ENCODE results near the gene SYCP2. TPM values are rescaled to one million over a fixed set of nuclear protein-coding genes. Genes with fewer than 3 reads are reported as not detected.

SYCP2 gene
- total and polyA plus RNA-seq, 2 experiments from 2014 or later: 1.1 to 1.5 TPM

DNA sequence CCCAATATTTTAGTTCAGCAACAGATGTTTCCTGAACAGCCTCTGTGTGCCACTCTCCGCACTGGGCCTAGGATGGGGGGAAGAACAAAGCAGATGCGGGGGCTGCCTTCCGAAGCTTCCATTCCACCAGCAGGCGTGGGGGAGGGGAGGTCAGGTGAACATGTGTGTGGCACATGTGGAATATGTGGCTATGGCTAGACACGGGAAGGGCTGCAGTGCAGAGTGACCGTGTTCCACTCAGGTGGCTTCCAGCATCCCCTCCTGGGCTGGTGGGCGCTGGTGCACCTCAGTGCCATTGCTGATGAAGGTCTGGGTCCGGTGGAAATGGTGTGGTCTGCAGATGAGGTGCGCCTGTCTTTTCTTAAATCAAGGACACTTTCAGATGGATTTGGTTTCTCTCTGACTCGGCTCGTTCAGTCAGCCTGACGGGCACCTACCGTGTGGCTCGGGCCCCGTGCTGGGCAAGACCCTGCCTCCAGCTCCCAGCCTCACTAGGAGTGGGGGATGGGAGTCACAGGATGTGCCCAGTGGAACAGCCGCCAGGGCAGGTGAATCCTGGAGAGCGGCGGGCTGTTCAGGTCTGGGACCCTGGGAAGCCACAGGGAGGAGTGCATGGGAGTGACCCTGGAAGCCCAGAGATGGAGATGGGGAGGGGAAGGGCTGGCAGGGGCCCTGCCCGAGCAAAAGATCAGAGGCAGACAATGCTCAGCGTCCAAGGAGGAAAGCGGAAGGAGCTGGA lies 111.0 kb downstream of the SYCP2 start:
- Histone ChIP-seq H2AFZ (no peak overlapping the region), H3K4me2 (no peak overlapping the region), H3K9me3 (ENCODE audit: low read depth) (no peaks in the 10 kb centered on the region), H4K20me1 (ENCODE audit: insufficient read depth, poor library complexity, severe bottlenecking) (no peaks in the 10 kb centered on the region), H3K27me3 (no peaks in the 10 kb centered on the region), H3K9me2 (replicated peaks; ENCODE audit: insufficient read depth) (no peaks in the 10 kb centered on the region), H3K36me3 (replicated peaks; ENCODE audit: insufficient read depth, low read depth) (no peaks in the 10 kb centered on the region), H3K4me1 (ENCODE audit: insufficient read depth) (peaks cover 5% of the 10 kb centered on the region), H3K27ac (no peak overlapping the region), H3K4me3 (no peak overlapping the region), H3K79me2 (no peaks in the 10 kb centered on the region)
- 84% methylated on average over 21 of the region's 21 CpGs for WGBS (ENCODE audit: low lambda C conversion rate, missing lambda C conversion rate)
- TF ChIP-seq EZH2 (IDR thresholded peaks at IDR 0.05; ENCODE audit: borderline replicate concordance) (no peak), EZH2phosphoT487 (IDR thresholded peaks at IDR 0.05; ENCODE audit: low read depth, severe bottlenecking, unreplicated experiment) (no peak)
- TF ChIP-seq, protein P1, sequence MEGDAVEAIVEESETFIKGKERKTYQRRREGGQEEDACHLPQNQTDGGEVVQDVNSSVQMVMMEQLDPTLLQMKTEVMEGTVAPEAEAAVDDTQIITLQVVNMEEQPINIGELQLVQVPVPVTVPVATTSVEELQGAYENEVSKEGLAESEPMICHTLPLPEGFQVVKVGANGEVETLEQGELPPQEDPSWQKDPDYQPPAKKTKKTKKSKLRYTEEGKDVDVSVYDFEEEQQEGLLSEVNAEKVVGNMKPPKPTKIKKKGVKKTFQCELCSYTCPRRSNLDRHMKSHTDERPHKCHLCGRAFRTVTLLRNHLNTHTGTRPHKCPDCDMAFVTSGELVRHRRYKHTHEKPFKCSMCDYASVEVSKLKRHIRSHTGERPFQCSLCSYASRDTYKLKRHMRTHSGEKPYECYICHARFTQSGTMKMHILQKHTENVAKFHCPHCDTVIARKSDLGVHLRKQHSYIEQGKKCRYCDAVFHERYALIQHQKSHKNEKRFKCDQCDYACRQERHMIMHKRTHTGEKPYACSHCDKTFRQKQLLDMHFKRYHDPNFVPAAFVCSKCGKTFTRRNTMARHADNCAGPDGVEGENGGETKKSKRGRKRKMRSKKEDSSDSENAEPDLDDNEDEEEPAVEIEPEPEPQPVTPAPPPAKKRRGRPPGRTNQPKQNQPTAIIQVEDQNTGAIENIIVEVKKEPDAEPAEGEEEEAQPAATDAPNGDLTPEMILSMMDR (IDR thresholded peaks at IDR 0.05; ENCODE audit: poor library complexity): no peak
- DNase-seq (ENCODE audit: low spot score): no peak

DNA sequence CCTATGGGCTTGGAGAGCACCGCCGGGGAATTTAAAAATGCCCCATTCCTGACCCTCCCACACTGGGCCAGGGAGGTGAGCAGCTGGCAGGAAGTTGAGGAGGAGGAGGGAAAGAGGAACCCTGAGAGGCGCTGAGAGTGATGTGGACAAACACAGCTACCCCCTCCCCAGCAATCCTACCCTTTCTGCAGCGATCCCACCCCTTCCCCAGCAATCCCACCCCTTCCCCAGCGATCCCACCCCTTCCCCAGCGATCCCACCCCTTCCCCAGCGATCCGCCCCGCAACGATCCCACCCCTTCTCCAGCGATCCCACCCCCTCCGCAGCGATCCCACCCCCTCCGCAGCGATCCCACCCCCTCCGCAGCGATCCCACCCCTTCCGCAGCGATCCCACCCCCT lies 111.6 kb downstream of the SYCP2 start:
- 75% methylated on average over 2 of the region's 19 CpGs for whole genome bisulfite sequencing (ENCODE audit: low lambda C conversion rate, missing lambda C conversion rate)
- Histone ChIP-seq H4K20me1 (ENCODE audit: insufficient read depth, poor library complexity, severe bottlenecking) (no peaks in the 10 kb centered on the region), H3K9me2 (replicated peaks; ENCODE audit: insufficient read depth) (no peaks in the 10 kb centered on the region), H3K4me3 (no peak overlapping the region), H3K79me2 (no peaks in the 10 kb centered on the region), H3K4me1 (ENCODE audit: insufficient read depth) (peaks cover 3% of the 10 kb centered on the region), H2AFZ (no peak overlapping the region), H3K4me2 (no peak overlapping the region), H3K27me3 (no peaks in the 10 kb centered on the region), H3K9me3 (ENCODE audit: low read depth) (no peaks in the 10 kb centered on the region), H3K27ac (no peak overlapping the region), H3K36me3 (replicated peaks; ENCODE audit: insufficient read depth, low read depth) (no peaks in the 10 kb centered on the region)
- TF ChIP-seq, protein P1 (IDR thresholded peaks at IDR 0.05; ENCODE audit: poor library complexity): no peak
- TF ChIP-seq EZH2 (IDR thresholded peaks at IDR 0.05; ENCODE audit: borderline replicate concordance): no peak
- TF ChIP-seq EZH2phosphoT487 (IDR thresholded peaks at IDR 0.05; ENCODE audit: low read depth, severe bottlenecking, unreplicated experiment): no peak
- no peak for DNase-seq (ENCODE audit: low spot score)

DNA sequence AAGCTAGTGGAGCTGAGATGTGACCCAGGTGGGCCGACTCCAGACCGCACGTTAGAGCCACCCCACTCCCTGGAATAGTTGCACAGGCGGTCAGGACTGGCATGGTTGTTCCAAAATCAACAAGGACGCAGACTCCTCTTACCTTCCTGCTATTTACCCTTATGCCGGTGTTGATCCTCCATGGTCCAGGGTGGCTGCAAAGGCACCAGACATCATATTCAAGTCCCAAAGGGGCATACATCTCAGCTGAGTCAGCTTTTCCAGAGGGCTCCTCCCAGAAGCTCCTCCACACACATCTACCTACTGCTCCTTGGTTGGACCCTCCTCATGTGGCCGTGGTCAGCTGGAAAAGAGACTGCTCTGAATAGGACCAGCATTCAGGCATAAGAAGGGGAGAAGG lies 112.2 kb downstream of the SYCP2 start:
- H3K4me1 ChIP-seq (ENCODE audit: insufficient read depth): no peaks in the 10 kb centered on the region
- no peak for DNase-seq (ENCODE audit: low spot score)
- H3K9me3 ChIP-seq (ENCODE audit: low read depth): no peaks in the 10 kb centered on the region
- H3K27me3 ChIP-seq: no peaks in the 10 kb centered on the region
- WGBS (ENCODE audit: low lambda C conversion rate, missing lambda C conversion rate): 95% methylated on average over 7 of the region's 7 CpGs
- no peak overlapping the region for H3K4me2 ChIP-seq
- no peak overlapping the region for H3K4me3 ChIP-seq
- TF ChIP-seq EZH2 (IDR thresholded peaks at IDR 0.05; ENCODE audit: borderline replicate concordance): no peak
- TF ChIP-seq EZH2phosphoT487 (IDR thresholded peaks at IDR 0.05; ENCODE audit: low read depth, severe bottlenecking, unreplicated experiment): no peak
- TF ChIP-seq, protein P1 (IDR thresholded peaks at IDR 0.05; ENCODE audit: poor library complexity): no peak
- no peak overlapping the region for H3K27ac ChIP-seq
- H2AFZ ChIP-seq: no peak overlapping the region
- H3K79me2 ChIP-seq: no peaks in the 10 kb centered on the region
- H3K9me2 ChIP-seq (replicated peaks; ENCODE audit: insufficient read depth): no peaks in the 10 kb centered on the region
- no peaks in the 10 kb centered on the region for H4K20me1 ChIP-seq (ENCODE audit: insufficient read depth, poor library complexity, severe bottlenecking)
- H3K36me3 ChIP-seq (replicated peaks; ENCODE audit: insufficient read depth, low read depth): no peaks in the 10 kb centered on the region
